Liver (tissue), 3 donors: ENCODE measurements around the gene PFN3.
"Not testable (repeated sequence)": the region's sequence is repeated elsewhere in the genome, so short reads cannot be mapped to it uniquely, and the experiment has no call there.

Source experiments
- CTCF ChIP-seq: fragments of 150-350 bp; IDR thresholded peaks from 2 replicates; pipeline ENCODE4 v1.5.1; 2017; ENCODE audit warnings: improper control_type of control experiment, low read depth, low read length; ENCODE audit not compliant: missing input control
- EGR1 ChIP-seq, 2 donors: IDR thresholded peaks; 2 replicates each; pipeline ENCODE4 v1.6.1; 2016 to 2018; ENCODE audit warnings: antibody characterized with exemption in 2 of 2, low read depth in 2 of 2
- FOXA1 ChIP-seq: IDR thresholded peaks from 2 replicates; pipeline ENCODE4 v1.6.1; 2016; ENCODE audit warnings: antibody characterized with exemption
- GABPA ChIP-seq, 2 donors: IDR thresholded peaks in 1 of 2; conservative IDR thresholded peaks in 1 of 2; 2 replicates each; pipeline ENCODE4 v1.6.1; 2016; ENCODE audit warnings: antibody characterized with exemption in 2 of 2, mild to moderate bottlenecking in 1 of 2, moderate library complexity in 1 of 2
- HNF4A ChIP-seq, 2 donors: conservative IDR thresholded peaks; 2 replicates each; pipeline ENCODE4 v1.6.1; 2016; ENCODE audit warnings: antibody characterized with exemption in 2 of 2, mild to moderate bottlenecking in 2 of 2
- HNF4G ChIP-seq: IDR thresholded peaks from 2 replicates; pipeline ENCODE4 v1.6.1; 2016; ENCODE audit warnings: antibody characterized with exemption
- NR2F2 ChIP-seq: IDR thresholded peaks from 2 replicates; pipeline ENCODE4 v1.6.1; 2016; ENCODE audit warnings: antibody characterized with exemption
- RAD21 ChIP-seq, 2 donors: IDR thresholded peaks; 2 replicates each; pipeline ENCODE4 v1.6.1; 2016; ENCODE audit warnings: antibody characterized with exemption in 2 of 2, mild to moderate bottlenecking in 2 of 2
- REST ChIP-seq: IDR thresholded peaks from 2 replicates; pipeline ENCODE4 v1.6.1; 2016; ENCODE audit warnings: antibody characterized with exemption, mild to moderate bottlenecking
- TAF1 ChIP-seq: conservative IDR thresholded peaks from 2 replicates; pipeline ENCODE4 v1.6.1; 2016; ENCODE audit warnings: antibody characterized with exemption, mild to moderate bottlenecking
- YY1 ChIP-seq: IDR thresholded peaks from 2 replicates; pipeline ENCODE4 v1.6.1; 2016; ENCODE audit warnings: antibody characterized with exemption, mild to moderate bottlenecking
- TF ChIP-seq, protein P1 (sequence below): IDR thresholded peaks from 2 replicates; pipeline ENCODE4 v1.6.1; 2016; ENCODE audit warnings: antibody characterized with exemption
- donor health status: healthy.
- donor health status: healthy.

GRCh38 chr5:177417081-177417480, 16.6 kb upstream of the PFN3 start:
- TF ChIP-seq CTCF; REST; RAD21 (IDR thresholded peaks at IDR 0.05); EGR1 (IDR thresholded peaks at IDR 0.05; ENCODE audit: low read depth in 2 of 2); TAF1; NR2F2; YY1; HNF4A (conservative IDR thresholded peaks at IDR 0.05); HNF4G; FOXA1; GABPA (IDR thresholded peaks at IDR 0.05 in 1 of 2, conservative IDR thresholded peaks at IDR 0.05 in 1 of 2): not testable (repeated sequence)
- TF ChIP-seq, protein P1, sequence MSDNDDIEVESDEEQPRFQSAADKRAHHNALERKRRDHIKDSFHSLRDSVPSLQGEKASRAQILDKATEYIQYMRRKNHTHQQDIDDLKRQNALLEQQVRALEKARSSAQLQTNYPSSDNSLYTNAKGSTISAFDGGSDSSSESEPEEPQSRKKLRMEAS = not testable (repeated sequence)
